Ishikawa (cell line): ENCODE measurements around the gene PRX.

ENCODE experiments used
- CEBPB ChIP-seq: IDR thresholded peaks from 2 replicates; pipeline ENCODE4 v1.6.1; 2012
- CREB1 ChIP-seq: IDR thresholded peaks from 2 replicates; pipeline ENCODE4 v1.6.1; 2012; ENCODE audit warnings: low read depth
- EGR1 ChIP-seq: IDR thresholded peaks from 2 replicates; pipeline ENCODE4 v1.6.1; 2012
- EP300 ChIP-seq: IDR thresholded peaks from 2 replicates; pipeline ENCODE4 v1.6.1; 2012; ENCODE audit warnings: borderline replicate concordance
- FOXM1 ChIP-seq: IDR thresholded peaks from 2 replicates; pipeline ENCODE4 v1.6.1; 2012; ENCODE audit warnings: low read depth, borderline replicate concordance
- MAX ChIP-seq: IDR thresholded peaks from 2 replicates; pipeline ENCODE4 v1.6.1; 2012
- NFIC ChIP-seq: IDR thresholded peaks from 2 replicates; pipeline ENCODE4 v1.6.1; 2012
- RAD21 ChIP-seq: IDR thresholded peaks from 2 replicates; pipeline ENCODE4 v1.6.1; 2012; ENCODE audit warnings: low read depth
- REST ChIP-seq: IDR thresholded peaks from 2 replicates; pipeline ENCODE4 v1.6.1; 2012; ENCODE audit warnings: low read depth, mild to moderate bottlenecking
- TAF1 ChIP-seq: IDR thresholded peaks from 2 replicates; pipeline ENCODE4 v1.6.1; 2012; ENCODE audit warnings: low read depth, mild to moderate bottlenecking
- TCF12 ChIP-seq: IDR thresholded peaks from 2 replicates; pipeline ENCODE4 v1.6.1; 2012; ENCODE audit warnings: low read depth
- TEAD4 ChIP-seq: IDR thresholded peaks from 2 replicates; pipeline ENCODE4 v1.6.1; 2012
- USF1 ChIP-seq: IDR thresholded peaks from 2 replicates; pipeline ENCODE4 v1.6.1; 2012
- YY1 ChIP-seq: IDR thresholded peaks from 2 replicates; pipeline ENCODE4 v1.6.1; 2012; ENCODE audit warnings: low read depth
- ZBTB7A ChIP-seq: IDR thresholded peaks from 2 replicates; pipeline ENCODE4 v1.6.1; 2012; ENCODE audit warnings: low read depth

Gene PRX

GRCh38 chr19:40413291-40413845, at the start of gene PRX:
PRX (minus strand) TSS chr19:40413378; CDS start chr19:40407932, 5,446 bp downstream.
- TF ChIP-seq RAD21 (no peak), FOXM1 (no peak), NFIC (no peak)

GRCh38 chr19:40461669-40462221, 48.6 kb upstream of the PRX start:
- no peak for TF ChIP-seq CREB1

GRCh38 chr19:40460185-40460584, 47.0 kb upstream of the PRX start:
- no peak for TF ChIP-seq CEBPB
- no peak for TF ChIP-seq EGR1
- TF ChIP-seq MAX: no peak
- no peak for TF ChIP-seq CREB1
- TF ChIP-seq EP300: no peak
- no peak for TF ChIP-seq NFIC
- TF ChIP-seq TEAD4: no peak
- TF ChIP-seq ZBTB7A: no peak
- no peak for TF ChIP-seq FOXM1
- no peak for TF ChIP-seq RAD21
- no peak for TF ChIP-seq YY1
- TF ChIP-seq TAF1: no peak
- no peak for TF ChIP-seq REST
- TF ChIP-seq USF1: no peak
- no peak for TF ChIP-seq TCF12

GRCh38 chr19:40458597-40458974, 45.4 kb upstream of the PRX start:
- TF ChIP-seq MAX (no peak), ZBTB7A (no peak), CREB1 (no peak), USF1 (no peak), TEAD4 (no peak), EP300 (no peak), REST (no peak), TCF12 (no peak), CEBPB (no peak), FOXM1 (no peak)

GRCh38 chr19:40457953-40458596, 44.9 kb upstream of the PRX start:
- TF ChIP-seq REST (no peak), RAD21 (no peak), CREB1 (no peak), EGR1 (no peak), TCF12 (no peak), MAX (no peak), YY1 (no peak), FOXM1 (no peak), CEBPB (no peak), NFIC (no peak), TEAD4 (no peak), USF1 (no peak), EP300 (no peak)
